Nephron (organoid): Measurements from ENCODE around the gene GLI2.
A peak's percentile ranks its signal among the peaks of the same experiment; 100 is the strongest.

Experiments used
- H3K27ac Mint-ChIP-seq, 3 experiments: 2 replicates each; pipeline ENCODE4 v1.8.0; 2020; ENCODE audit warnings: mixed read lengths in 3 of 3, mild to moderate bottlenecking in 2 of 3, moderate library complexity in 1 of 3
- H3K27me3 Mint-ChIP-seq: 2 replicates; pipeline ENCODE4 v1.8.0; 2021; ENCODE audit warnings: low read depth, mild to moderate bottlenecking, moderate library complexity, mixed read lengths
- H3K36me3 Mint-ChIP-seq: 2 replicates; pipeline ENCODE4 v1.8.0; 2020; ENCODE audit warnings: low read depth, mixed read lengths
- H3K4me1 Mint-ChIP-seq: 2 replicates; pipeline ENCODE4 v1.8.0; 2020; ENCODE audit warnings: mixed read lengths
- H3K4me3 Mint-ChIP-seq, 3 experiments: 2 replicates each; pipeline ENCODE4 v1.8.0; 2020; ENCODE audit warnings: mild to moderate bottlenecking in 3 of 3, mixed read lengths in 3 of 3, moderate library complexity in 2 of 3
- H3K9me3 Mint-ChIP-seq: 2 replicates; pipeline ENCODE4 v1.8.0; 2020; ENCODE audit warnings: mixed read lengths
- TF ChIP-seq, protein P1 (sequence below), 3 experiments: fragments of 200-600 bp; sonication (generic); IDR thresholded peaks; one replicate each; pipeline ENCODE4 v1.5.0; 2021; ENCODE audit warnings: antibody characterized with exemption in 3 of 3; ENCODE audit not compliant: unreplicated experiment in 3 of 3

GLI2 gene

DNA sequence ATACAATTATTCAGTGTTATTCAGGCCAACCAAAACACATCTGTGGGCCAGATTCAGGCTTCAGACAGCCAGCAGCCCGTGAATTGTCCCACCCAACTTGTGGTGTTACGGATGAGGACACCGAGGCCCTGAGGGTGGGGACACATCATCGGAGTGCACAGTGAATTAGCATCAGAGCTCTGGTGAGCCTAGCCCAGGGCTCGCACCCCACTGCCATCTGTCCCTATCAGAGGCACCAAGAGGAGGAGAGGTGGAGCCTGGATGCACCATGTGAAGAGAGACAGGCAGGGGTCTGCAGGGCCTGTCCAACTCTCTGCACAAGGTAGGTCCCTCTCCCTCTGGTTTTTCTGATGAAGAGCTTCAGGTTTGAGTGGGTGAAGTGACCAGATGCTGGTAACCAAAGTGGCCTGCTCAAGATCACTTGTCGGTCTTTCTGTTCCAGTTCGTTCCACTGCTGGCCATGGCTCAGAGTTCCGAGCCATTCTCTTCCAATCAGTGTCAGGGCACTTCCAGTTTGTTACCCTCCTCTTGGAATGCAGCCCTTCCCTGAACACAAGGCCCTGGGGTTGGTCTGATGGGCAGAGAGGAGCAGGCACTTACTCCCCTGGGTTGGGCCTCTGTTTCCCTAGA, 14.8 kb upstream of the GLI2 start:
- no peaks in the 10 kb centered on the region for H3K36me3 Mint-ChIP-seq
- peaks cover 11% of the 10 kb centered on the region for H3K9me3 Mint-ChIP-seq
- TF ChIP-seq, protein P1, sequence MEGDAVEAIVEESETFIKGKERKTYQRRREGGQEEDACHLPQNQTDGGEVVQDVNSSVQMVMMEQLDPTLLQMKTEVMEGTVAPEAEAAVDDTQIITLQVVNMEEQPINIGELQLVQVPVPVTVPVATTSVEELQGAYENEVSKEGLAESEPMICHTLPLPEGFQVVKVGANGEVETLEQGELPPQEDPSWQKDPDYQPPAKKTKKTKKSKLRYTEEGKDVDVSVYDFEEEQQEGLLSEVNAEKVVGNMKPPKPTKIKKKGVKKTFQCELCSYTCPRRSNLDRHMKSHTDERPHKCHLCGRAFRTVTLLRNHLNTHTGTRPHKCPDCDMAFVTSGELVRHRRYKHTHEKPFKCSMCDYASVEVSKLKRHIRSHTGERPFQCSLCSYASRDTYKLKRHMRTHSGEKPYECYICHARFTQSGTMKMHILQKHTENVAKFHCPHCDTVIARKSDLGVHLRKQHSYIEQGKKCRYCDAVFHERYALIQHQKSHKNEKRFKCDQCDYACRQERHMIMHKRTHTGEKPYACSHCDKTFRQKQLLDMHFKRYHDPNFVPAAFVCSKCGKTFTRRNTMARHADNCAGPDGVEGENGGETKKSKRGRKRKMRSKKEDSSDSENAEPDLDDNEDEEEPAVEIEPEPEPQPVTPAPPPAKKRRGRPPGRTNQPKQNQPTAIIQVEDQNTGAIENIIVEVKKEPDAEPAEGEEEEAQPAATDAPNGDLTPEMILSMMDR (IDR thresholded peaks at IDR 0.05; ENCODE audit: unreplicated experiment in 3 of 3): no peak
- H3K27me3 Mint-ChIP-seq: peaks cover 8% of the 10 kb centered on the region
- peaks cover 23% of the 10 kb centered on the region for H3K4me1 Mint-ChIP-seq
- no peak overlapping the region for H3K4me3 Mint-ChIP-seq
- H3K27ac Mint-ChIP-seq: no peak overlapping the region

DNA sequence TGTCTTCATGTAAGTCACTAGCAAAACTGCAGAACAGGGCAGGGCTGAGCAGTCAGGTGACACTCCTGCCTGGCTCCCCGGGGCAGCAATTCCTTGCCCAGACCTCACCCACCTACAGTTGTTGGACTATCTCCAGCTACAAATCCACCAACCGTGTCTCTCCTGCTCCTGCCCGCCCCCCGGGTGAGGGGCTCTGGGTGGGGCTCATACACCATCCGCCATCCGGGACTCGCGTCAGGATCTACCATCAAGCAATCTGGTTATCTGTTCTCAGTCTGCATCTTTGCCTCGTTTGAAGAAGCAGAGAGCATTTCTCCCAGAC, 13.5 kb upstream of the GLI2 start:
- no peak overlapping the region for H3K4me3 Mint-ChIP-seq
- H3K36me3 Mint-ChIP-seq: peaks cover 5% of the 10 kb centered on the region
- peaks cover 23% of the 10 kb centered on the region for H3K4me1 Mint-ChIP-seq
- TF ChIP-seq, protein P1 (IDR thresholded peaks at IDR 0.05; ENCODE audit: unreplicated experiment in 3 of 3): no peak
- peaks cover 5% of the 10 kb centered on the region for H3K27me3 Mint-ChIP-seq
- peaks cover 18% of the 10 kb centered on the region for H3K9me3 Mint-ChIP-seq
- peak overlapping the region in 2 of 3 experiments; percentile 17 to 35 for H3K27ac Mint-ChIP-seq

DNA sequence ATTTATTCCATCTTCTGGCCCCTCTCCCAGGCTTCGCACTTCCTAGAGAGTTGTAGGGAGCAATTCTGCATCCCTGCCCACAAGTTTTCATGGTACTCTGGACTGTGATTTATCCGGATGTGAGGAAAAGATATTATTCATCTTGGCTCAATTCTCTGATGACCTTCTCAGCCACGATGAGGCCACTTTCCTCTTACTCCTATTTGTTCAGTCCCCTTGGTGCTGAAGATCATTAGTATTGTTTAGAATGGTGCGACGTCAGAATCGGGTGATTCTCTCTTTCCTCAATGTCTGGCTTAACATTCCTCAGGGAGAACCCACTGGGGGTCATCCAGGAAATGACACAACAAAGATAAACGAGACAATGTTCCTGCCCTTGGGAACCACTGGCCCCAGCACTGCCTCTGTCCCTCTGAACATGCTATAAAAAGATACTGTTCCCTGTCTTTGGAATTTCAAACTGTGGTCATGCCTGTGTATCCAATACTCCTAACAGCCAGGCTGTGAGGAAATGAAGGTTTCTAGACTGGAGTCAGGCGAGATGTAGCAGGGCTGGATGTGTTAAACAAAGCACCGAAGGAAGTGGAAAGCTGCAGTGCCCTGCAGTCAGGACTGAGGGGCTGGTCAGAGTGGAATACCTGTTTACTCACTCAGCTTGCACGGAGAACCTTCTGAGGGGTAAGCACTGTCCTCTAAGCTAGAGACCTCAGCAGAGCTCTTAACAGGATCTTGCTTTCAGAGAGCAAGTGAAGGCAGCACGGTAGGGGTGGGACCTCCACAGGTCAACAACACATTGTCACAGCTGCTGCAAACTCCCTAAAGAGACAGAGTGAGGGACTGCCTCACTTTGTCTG, 12.9 kb upstream of the GLI2 start:
- TF ChIP-seq, protein P1 (IDR thresholded peaks at IDR 0.05; ENCODE audit: unreplicated experiment in 3 of 3): no peak
- Mint-ChIP-seq H3K27ac (peak overlapping the region; percentile 17 to 35 (median 24)), H3K4me1 (peaks cover 23% of the 10 kb centered on the region), H3K36me3 (peaks cover 5% of the 10 kb centered on the region), H3K9me3 (peaks cover 18% of the 10 kb centered on the region), H3K27me3 (peaks cover 5% of the 10 kb centered on the region), H3K4me3 (no peak overlapping the region)

DNA sequence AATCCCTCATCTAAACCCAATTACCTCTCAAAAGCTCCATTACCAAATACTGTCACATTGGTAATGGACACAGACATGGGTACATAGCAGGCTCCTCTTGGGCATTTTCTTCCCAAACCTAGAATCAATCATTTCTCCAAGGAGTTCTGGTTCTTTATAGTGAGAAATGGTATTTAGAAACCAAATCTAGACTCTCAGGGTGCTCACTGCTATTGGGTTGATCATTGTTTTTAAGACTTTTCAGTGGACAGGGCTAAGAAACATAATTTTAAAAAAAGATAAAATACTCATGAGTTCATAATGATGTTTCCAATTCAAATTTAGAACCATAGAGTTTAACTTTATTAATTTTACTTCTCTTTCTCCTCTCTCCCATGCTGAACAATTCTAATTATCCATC, 9.4 kb upstream of the GLI2 start:
- Mint-ChIP-seq H3K36me3 (peaks cover 5% of the 10 kb centered on the region), H3K27ac (no peak overlapping the region), H3K27me3 (peaks cover 12% of the 10 kb centered on the region), H3K9me3 (peaks cover 18% of the 10 kb centered on the region), H3K4me1 (peaks cover 27% of the 10 kb centered on the region), H3K4me3 (no peak overlapping the region)
- TF ChIP-seq, protein P1 (IDR thresholded peaks at IDR 0.05; ENCODE audit: unreplicated experiment in 3 of 3): no peak

DNA sequence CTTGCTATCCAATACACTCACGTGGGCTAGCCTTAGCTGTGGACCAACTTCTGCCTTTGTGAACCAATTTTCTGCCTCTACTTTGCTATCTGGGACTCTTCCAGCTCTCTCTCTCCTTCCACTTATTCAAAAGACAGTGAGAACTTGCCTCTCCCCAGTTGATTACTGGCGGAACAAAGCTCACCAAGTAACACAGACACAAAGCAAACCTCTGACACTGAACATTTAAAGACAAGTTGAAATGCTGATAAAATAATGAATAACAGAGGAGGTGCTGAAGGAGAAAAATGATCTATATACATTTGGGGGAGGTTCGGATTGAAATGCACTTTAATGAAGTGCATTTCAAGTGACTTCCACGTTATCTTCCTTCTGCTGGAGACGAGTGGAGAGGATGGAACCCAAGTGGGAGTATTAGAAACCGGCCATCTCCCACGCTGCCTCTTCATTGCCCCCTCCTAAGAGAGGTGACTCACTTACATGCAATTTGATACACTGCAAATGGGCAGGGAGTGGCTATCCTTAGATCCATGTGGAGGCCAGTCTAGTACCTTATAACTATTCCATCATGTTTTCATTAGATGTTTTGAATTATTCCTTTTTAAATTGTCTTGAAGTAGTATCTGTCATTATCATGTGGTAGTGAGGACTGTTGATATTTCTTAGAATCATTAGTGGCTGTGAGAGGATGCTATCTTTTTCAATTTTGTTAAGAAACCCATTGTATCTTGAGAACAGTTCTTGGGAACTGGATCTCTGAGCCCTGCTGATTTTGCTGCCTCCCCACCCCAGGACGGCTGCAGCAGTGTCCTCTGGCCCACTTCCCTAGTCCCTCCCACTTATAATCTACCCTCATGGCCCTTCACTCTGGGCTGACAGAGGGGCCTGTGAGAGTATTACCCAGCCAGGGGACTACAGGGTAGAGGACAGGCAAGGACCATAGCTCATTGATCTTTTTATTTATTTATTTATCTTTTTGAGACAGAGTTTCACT, 6.0 kb upstream of the GLI2 start:
- Mint-ChIP-seq H3K36me3 (peaks cover 5% of the 10 kb centered on the region), H3K4me1 (peaks cover 32% of the 10 kb centered on the region), H3K27me3 (peaks cover 27% of the 10 kb centered on the region), H3K4me3 (peak overlapping the region in 2 of 3 experiments; percentile 37 to 69), H3K27ac (peak overlapping the region; percentile 26 to 80 (median 78)), H3K9me3 (peaks cover 9% of the 10 kb centered on the region)
- TF ChIP-seq, protein P1 (IDR thresholded peaks at IDR 0.05; ENCODE audit: unreplicated experiment in 3 of 3): no peak
